ENCODE measurements around the gene BNIP1.

Gene BNIP1

GRCh38 chr5:173155912-173156311 lies 11.6 kb downstream of the BNIP1 start:
- no peak overlapping the region for H3K4me3 ChIP-seq (ENCODE audit: low read depth, low read length)
- TF ChIP-seq, protein P1, sequence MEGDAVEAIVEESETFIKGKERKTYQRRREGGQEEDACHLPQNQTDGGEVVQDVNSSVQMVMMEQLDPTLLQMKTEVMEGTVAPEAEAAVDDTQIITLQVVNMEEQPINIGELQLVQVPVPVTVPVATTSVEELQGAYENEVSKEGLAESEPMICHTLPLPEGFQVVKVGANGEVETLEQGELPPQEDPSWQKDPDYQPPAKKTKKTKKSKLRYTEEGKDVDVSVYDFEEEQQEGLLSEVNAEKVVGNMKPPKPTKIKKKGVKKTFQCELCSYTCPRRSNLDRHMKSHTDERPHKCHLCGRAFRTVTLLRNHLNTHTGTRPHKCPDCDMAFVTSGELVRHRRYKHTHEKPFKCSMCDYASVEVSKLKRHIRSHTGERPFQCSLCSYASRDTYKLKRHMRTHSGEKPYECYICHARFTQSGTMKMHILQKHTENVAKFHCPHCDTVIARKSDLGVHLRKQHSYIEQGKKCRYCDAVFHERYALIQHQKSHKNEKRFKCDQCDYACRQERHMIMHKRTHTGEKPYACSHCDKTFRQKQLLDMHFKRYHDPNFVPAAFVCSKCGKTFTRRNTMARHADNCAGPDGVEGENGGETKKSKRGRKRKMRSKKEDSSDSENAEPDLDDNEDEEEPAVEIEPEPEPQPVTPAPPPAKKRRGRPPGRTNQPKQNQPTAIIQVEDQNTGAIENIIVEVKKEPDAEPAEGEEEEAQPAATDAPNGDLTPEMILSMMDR (IDR thresholded peaks at IDR 0.05; ENCODE audit: low read depth, low read length): no peak
- no peaks in the 10 kb centered on the region for H3K27me3 ChIP-seq (ENCODE audit: insufficient read depth, low read depth, severe bottlenecking)
- no peak for DNase-seq
- no peak overlapping the region for H3K27ac ChIP-seq
- H3K36me3 ChIP-seq: peaks cover 14% of the 10 kb centered on the region; the same call in 1 of the 2 replicates
- H3K9me3 ChIP-seq (ENCODE audit: severe bottlenecking): no peaks in the 10 kb centered on the region

- no peak for DNase-seq
- Histone ChIP-seq H3K36me3 (peaks cover 22% of the 10 kb centered on the region), H3K27me3 (ENCODE audit: insufficient read depth, low read depth, severe bottlenecking) (no peaks in the 10 kb centered on the region), H3K27ac (no peak overlapping the region), H3K9me3 (ENCODE audit: severe bottlenecking) (no peaks in the 10 kb centered on the region), H3K4me3 (ENCODE audit: low read depth, low read length) (no peak overlapping the region)
- TF ChIP-seq, protein P1 (IDR thresholded peaks at IDR 0.05; ENCODE audit: low read depth, low read length): no peak
Observed at GRCh38 chr5:173158366-173158765, 14.0 kb downstream of the BNIP1 start.

DNA sequence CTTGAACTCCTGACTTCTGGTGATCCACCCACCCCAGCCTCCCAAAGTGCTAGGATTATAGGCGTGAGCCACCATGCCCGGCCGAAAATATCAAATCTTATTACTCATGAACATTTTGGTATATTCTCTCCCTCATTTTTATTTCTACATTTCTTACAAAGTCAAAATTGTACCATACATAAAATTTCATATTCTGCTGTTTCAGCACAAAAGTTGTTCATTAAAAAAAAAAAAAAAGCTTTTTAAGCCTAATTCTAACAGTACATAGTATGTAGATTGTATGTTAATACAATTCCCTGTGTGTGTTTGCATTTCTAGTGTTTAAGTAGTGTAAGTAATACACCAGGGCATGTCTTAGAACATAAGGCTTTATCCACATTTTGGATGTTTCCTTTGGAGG lies 14.9 kb downstream of the BNIP1 start:
- Histone ChIP-seq H3K27me3 (ENCODE audit: insufficient read depth, low read depth, severe bottlenecking) (no peaks in the 10 kb centered on the region), H3K9me3 (ENCODE audit: severe bottlenecking) (no peaks in the 10 kb centered on the region), H3K36me3 (peaks cover 22% of the 10 kb centered on the region), H3K4me3 (ENCODE audit: low read depth, low read length) (no peak overlapping the region), H3K27ac (no peak overlapping the region)
- no peak for DNase-seq
- TF ChIP-seq, protein P1 (IDR thresholded peaks at IDR 0.05; ENCODE audit: low read depth, low read length): no peak

GRCh38 chr5:173161148-173161547 lies 16.8 kb downstream of the BNIP1 start:
- Histone ChIP-seq H3K9me3 (ENCODE audit: severe bottlenecking) (no peaks in the 10 kb centered on the region), H3K36me3 (peaks cover 18% of the 10 kb centered on the region), H3K27ac (no peak overlapping the region), H3K4me3 (ENCODE audit: low read depth, low read length) (no peak overlapping the region), H3K27me3 (ENCODE audit: insufficient read depth, low read depth, severe bottlenecking) (no peaks in the 10 kb centered on the region)
- no peak for DNase-seq
- TF ChIP-seq, protein P1 (IDR thresholded peaks at IDR 0.05; ENCODE audit: low read depth, low read length): no peak

- Histone ChIP-seq H3K27ac (no peak overlapping the region), H3K36me3 (peaks cover 18% of the 10 kb centered on the region), H3K27me3 (ENCODE audit: insufficient read depth, low read depth, severe bottlenecking) (no peaks in the 10 kb centered on the region), H3K9me3 (ENCODE audit: severe bottlenecking) (no peaks in the 10 kb centered on the region), H3K4me3 (ENCODE audit: low read depth, low read length) (no peak overlapping the region)
- no peak for DNase-seq
- TF ChIP-seq, protein P1 (IDR thresholded peaks at IDR 0.05; ENCODE audit: low read depth, low read length): no peak
Observed at GRCh38 chr5:173163219-173163618, 18.9 kb downstream of the BNIP1 start.
